ENCODE results near the gene GPSM1. TPM values are rescaled to one million over a fixed set of nuclear protein-coding genes. Genes with fewer than 3 reads are reported as not detected.

Gene GPSM1
- total and polyA plus RNA-seq, 9 of the 15 experiments (the other 6 are each of a cell fraction or from before 2014, with no cell fraction given) = 0.04 to 14.2 (median 3.1) TPM

- intact Hi-C loops (cut with micrococcal nuclease) = no loop called here
- TF ChIP-seq SAFB2 (IDR thresholded peaks at IDR 0.05; ENCODE audit: borderline replicate concordance, low read depth, low read length, severe bottlenecking) = no peak
- no peak for TF ChIP-seq ATF4 (CRISPR knock-in tag; IDR thresholded peaks at IDR 0.05)
- Histone ChIP-seq H3K9me3 (replicated peaks; ENCODE audit: control insufficient read depth, insufficient read depth, low read depth, low read length) (no peaks in the 10 kb centered on the region; the same call in 1 of the 2 replicates), H4K20me1 (replicated peaks; ENCODE audit: control insufficient read depth, insufficient read depth, low read length) (peaks cover 13% of the 10 kb centered on the region; the same call in 1 of the 2 replicates), H3K27me3 (ENCODE audit: control insufficient read depth in 2 of 2, insufficient read depth in 2 of 2, low read length in 2 of 2) (peaks cover 49 to 72% of the 10 kb centered on the region in 2 experiments), H3K79me2 (ENCODE audit: control insufficient read depth, insufficient read depth, low read length) (no peaks in the 10 kb centered on the region), H3K9ac (ENCODE audit: insufficient read depth in 1 of 2, low read depth in 2 of 2, low read length in 2 of 2) (no peak overlapping the region), H3K9me1 (ENCODE audit: control insufficient read depth, insufficient read depth, low read length) (no peaks in the 10 kb centered on the region), H3K4me1 (replicated peaks in 1 of 2; ENCODE audit: control insufficient read depth in 2 of 2, insufficient read depth in 2 of 2, low read length in 2 of 2) (peaks cover 0 to 44% of the 10 kb centered on the region in 2 experiments; a peak in 2 of 5 replicates), H2AFZ (ENCODE audit: low read depth, low read length) (no peak overlapping the region), H3K36me3 (ENCODE audit: control insufficient read depth, insufficient read depth, low read length) (no peaks in the 10 kb centered on the region), H3K4me2 (ENCODE audit: insufficient read depth, low read length) (no peak overlapping the region), H3K27ac (ENCODE audit: extremely low read depth, low read depth, low read length) (no peak overlapping the region), H3K4me3 (no peak overlapping the region)
- POLR2A ChIA-PET = interaction anchor here (0.6 to 1.3 kb wide), 6 partner anchors 10 to 115 kb away, joined by 3 to 5 read pairs (median 4); no protein-coding TSS in a partner anchor
- FAIRE-seq (no peak), DNase-seq (ENCODE audit: extremely low read depth in 1 of 4, low spot score in 3 of 4) (no peak), ATAC-seq (no peak)
- WGBS (ENCODE audit: insufficient coverage, low coverage, missing lambda C conversion rate) = 10% methylated on average over 8 of the region's 9 CpGs
- CTCF ChIA-PET (ENCODE audit: low intra/inter-chr PET ratio) = no interaction called here
- BruUV-seq (replicated peaks) = no TSS peak
- in situ Hi-C loops (cut with MboI) = loop anchor here (10.0 kb wide), 1 partner anchor 483 kb away; no protein-coding TSS in a partner anchor
These were observed 49.1 kb upstream of the GPSM1 start for GRCh38 chr9:136278221-136278620.

DNA sequence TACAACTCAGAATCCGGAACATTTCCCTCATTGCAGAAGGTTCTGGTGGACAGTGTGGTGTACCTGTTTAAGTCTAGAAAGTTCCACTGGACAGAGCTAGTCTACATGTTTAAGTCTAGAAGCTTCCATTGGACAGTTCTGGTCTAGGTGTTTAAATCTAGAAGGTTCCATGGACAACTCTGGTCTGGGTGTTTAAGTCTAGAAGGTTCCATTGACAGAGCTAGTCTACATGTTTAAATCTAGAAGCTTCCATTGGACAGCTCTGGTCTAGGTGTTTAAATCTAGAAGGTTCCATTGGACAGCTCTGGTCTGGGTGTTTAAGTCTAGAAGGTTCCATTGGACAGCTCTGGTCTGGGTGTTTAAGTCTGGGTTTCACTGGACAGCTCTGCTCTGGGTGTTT is 48.4 kb upstream of the GPSM1 start:
- no peak overlapping the region for H3K27ac ChIP-seq (ENCODE audit: extremely low read depth, low read depth, low read length)
- POLR2A ChIA-PET = interaction anchor here (0.6 to 1.3 kb wide), 5 partner anchors 10 to 116 kb away, joined by 3 to 4 read pairs (median 4); no protein-coding TSS in a partner anchor
- H3K4me2 ChIP-seq (ENCODE audit: insufficient read depth, low read length) = no peak overlapping the region
- CTCF ChIA-PET (ENCODE audit: low intra/inter-chr PET ratio) = no interaction called here
- FAIRE-seq (no peak), ATAC-seq (no peak), DNase-seq (ENCODE audit: extremely low read depth in 1 of 4, low spot score in 3 of 4) (no peak)
- in situ Hi-C loops (cut with MboI) = loop anchor here (10.0 kb wide), 1 partner anchor 484 kb away; no protein-coding TSS in a partner anchor
- no peaks in the 10 kb centered on the region for H3K9me1 ChIP-seq (ENCODE audit: control insufficient read depth, insufficient read depth, low read length)
- H3K4me1 ChIP-seq (replicated peaks in 1 of 2; ENCODE audit: control insufficient read depth in 2 of 2, insufficient read depth in 2 of 2, low read length in 2 of 2) = peaks cover 0 to 51% of the 10 kb centered on the region in 2 experiments; a peak in 2 of 5 replicates
- no peaks in the 10 kb centered on the region for H3K79me2 ChIP-seq (ENCODE audit: control insufficient read depth, insufficient read depth, low read length)
- H3K9ac ChIP-seq (ENCODE audit: insufficient read depth in 1 of 2, low read depth in 2 of 2, low read length in 2 of 2) = no peak overlapping the region
- no peak overlapping the region for H3K4me3 ChIP-seq
- peaks cover 42 to 71% of the 10 kb centered on the region in 2 experiments for H3K27me3 ChIP-seq (ENCODE audit: control insufficient read depth in 2 of 2, insufficient read depth in 2 of 2, low read length in 2 of 2)
- H2AFZ ChIP-seq (ENCODE audit: low read depth, low read length) = no peak overlapping the region
- H3K36me3 ChIP-seq (ENCODE audit: control insufficient read depth, insufficient read depth, low read length) = no peaks in the 10 kb centered on the region
- BruUV-seq (replicated peaks) = no TSS peak
- H4K20me1 ChIP-seq (replicated peaks; ENCODE audit: control insufficient read depth, insufficient read depth, low read length) = 0 out of 2 replicates have a peak, but pooled peaks cover 10% of the 10 kb centered on the region
- H3K9me3 ChIP-seq (replicated peaks; ENCODE audit: control insufficient read depth, insufficient read depth, low read depth, low read length) = no peaks in the 10 kb centered on the region; the same call in 1 of the 2 replicates
- 8% methylated on average over 1 of the region's 1 CpG for WGBS (ENCODE audit: insufficient coverage, low coverage, missing lambda C conversion rate)
- intact Hi-C loops (cut with micrococcal nuclease) = no loop called here
- TF ChIP-seq, protein P1, sequence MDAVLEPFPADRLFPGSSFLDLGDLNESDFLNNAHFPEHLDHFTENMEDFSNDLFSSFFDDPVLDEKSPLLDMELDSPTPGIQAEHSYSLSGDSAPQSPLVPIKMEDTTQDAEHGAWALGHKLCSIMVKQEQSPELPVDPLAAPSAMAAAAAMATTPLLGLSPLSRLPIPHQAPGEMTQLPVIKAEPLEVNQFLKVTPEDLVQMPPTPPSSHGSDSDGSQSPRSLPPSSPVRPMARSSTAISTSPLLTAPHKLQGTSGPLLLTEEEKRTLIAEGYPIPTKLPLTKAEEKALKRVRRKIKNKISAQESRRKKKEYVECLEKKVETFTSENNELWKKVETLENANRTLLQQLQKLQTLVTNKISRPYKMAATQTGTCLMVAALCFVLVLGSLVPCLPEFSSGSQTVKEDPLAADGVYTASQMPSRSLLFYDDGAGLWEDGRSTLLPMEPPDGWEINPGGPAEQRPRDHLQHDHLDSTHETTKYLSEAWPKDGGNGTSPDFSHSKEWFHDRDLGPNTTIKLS (IDR thresholded peaks at IDR 0.05; ENCODE audit: borderline replicate concordance, low read depth) = peak; percentile 55; the same call in 1 of the 2 replicates
- TF ChIP-seq MTA2 (IDR thresholded peaks at IDR 0.05; ENCODE audit: low read depth) = no peak

Data from K562 (cell line).